CD1c-positive myeloid dendritic cell (primary cell): ENCODE data around the gene PLEKHA7.

Experiments
- DNase-seq: peaks from one replicate; pipeline ENCODE4 v3.0.0-alpha.2; 2016; ENCODE audit errors: extremely low spot score

The PLEKHA7 gene

DNA sequence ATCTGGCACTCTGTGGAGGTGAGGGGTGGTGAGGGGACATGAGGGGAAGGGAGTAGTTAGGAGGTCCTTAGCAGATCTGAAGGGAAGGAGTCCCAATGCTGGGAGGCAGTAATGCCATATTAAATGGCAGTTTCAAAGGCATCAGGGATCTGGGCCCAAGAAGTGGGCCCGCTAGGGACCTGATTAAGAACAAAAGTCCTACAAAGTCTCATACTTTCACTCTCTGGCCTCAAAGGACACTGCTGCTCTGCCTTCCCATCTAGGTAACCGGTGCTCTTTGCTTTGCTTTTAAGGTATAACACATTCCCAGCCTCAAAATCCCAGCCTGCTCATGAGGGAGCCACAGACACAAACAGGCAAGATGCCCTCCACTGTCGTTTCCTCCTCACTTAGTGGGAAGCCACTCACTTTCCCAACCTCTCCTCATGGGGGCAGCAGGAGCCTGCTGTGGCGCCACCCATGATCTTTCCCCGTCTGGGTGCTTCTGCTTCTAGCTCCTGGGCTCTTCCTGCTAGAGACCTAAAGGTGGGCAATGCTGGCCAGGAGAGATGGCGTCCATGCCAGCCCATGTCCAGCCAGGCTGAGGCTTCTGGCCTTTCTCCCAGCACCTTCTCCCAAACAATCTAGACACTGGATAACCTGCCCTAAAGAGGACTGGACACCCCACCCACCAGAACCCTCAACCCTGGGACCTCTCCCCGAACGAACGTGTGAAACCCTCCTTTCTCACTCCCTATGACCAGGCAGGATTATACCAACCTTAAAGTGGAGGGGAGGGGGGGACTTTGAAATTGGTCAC is 68.3 kb downstream of the PLEKHA7 start:
- DNase-seq = peak; percentile 38

DNA sequence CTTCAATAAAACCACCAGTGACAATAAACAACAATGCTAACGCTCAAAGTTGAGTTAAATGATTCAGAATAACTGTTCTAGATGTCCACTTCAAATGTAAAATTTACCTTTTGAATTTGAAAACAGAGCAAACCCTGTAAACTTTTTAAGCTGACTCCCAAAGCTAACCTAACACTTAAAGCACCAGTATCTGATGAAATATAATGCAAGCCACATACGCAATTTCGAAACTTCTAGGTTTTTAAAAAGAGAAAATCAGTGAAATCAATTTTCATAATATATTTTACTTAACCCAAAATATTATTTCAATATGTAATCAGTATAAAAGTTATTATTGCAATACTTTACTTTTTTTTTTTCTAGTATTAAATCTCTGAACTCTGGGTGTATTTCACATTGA is 71.3 kb downstream of the PLEKHA7 start:
- no peak for DNase-seq

DNA sequence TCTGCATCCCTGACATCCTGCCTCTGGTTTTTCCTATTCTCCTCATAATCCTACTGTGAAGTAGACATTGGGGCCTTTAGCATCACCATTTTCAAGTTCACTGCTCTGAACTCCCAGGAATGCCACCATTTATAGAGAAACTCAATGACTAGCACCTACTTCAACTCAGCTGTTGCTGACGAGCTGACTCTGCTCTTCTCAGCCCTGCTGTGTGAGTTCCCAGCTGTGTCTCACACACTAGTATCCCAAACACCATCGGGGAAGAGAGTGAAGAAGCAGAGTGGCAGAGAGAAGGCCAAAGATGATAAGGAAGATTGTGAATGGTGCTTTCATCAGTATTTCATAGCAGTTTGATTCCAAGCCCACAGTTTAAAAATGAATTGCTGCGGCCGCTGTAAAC is 71.9 kb downstream of the PLEKHA7 start:
- no peak for DNase-seq

DNA sequence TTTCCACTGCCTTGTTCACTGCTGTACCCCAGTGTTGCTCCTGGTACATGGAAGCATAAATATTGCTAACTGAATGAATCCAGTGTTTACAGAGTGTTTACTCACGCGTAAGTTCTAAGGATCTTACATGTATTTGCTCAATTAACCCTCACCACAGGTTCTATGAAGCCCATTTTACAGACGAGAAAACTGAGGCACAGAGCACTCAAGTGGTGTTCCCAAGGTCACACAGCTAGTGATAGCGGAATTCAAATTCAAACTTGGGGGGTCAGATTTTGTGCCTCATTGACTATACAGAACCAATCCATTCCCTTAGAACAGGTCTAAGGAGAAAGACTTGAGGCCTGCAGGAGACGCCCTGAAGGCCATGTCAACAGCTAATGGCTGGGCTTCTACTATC is 72.3 kb downstream of the PLEKHA7 start:
- DNase-seq = no peak

DNA sequence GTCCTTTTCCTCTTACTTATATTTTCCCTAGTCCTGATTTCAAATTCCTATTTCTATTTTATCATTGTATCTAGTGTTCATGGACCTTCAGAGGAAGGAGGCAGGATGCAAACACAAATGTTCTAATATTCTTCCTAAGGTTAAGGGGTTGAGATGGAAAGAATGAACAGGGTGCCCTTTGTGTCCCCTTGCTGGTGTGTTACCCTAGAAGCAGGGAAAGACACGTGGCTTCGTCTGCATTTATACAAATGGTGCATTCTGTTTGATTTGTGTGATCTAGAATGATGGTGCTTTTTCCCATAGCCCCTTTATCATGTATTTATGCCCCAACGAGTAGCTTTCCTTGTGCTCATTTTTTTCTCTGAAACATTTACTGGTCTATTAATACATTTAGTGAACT is 76.2 kb downstream of the PLEKHA7 start:
- DNase-seq = no peak

DNA sequence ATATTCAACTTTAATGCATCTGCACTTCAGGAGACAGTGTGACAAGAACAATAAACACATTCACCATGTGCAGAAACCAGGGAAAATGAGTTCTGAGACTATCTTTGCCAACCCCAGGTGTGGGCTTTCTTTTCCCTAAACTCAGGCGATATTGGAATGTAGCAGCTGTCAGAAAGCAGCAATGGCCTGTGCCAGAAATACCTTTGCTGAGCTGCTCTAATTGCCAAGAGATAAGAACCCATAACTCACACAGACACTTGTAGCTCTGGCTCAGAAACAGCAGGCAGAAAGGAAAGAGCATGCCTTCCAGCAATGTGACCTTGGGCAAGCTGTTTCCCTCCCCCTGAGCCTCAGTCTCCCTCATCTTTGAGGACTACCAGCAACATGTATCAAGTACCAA is 77.6 kb downstream of the PLEKHA7 start:
- DNase-seq = no peak

DNA sequence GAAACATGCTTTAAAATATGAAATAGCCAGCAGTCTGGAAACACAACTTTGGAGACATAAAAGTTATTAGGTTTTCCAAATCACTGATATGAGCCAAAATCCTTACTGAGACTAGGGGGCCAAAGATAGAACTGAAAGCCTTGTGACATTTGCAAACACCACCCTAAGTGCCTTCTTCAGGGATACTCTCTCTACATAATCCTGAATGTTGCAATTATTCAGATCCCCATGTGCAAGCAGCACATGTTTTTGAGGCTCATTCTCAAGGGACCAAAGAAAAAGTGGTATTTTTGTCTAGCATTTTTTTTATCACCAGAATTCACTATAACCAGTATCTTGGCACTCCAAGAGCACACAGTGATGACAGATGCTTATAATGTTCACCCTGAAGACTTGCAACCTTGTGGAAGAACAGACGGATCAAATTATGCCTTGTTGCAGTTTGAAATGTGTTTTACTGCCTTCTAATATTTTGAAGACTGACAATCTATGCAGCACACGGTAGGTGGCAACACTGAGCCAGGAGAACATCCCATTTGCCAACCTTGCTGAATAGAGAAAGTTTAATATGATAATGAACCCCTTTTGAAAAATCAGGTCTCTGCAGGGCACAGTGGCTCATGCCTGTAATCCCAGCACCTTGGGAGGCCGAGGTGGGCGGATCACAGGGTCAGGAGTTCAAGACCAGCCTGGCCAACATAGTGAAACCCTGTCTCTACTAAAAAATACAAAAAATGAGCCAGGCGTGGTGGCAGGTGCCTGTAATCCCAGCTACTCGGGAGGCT is 78.5 kb downstream of the PLEKHA7 start:
- peak; percentile 3 for DNase-seq

DNA sequence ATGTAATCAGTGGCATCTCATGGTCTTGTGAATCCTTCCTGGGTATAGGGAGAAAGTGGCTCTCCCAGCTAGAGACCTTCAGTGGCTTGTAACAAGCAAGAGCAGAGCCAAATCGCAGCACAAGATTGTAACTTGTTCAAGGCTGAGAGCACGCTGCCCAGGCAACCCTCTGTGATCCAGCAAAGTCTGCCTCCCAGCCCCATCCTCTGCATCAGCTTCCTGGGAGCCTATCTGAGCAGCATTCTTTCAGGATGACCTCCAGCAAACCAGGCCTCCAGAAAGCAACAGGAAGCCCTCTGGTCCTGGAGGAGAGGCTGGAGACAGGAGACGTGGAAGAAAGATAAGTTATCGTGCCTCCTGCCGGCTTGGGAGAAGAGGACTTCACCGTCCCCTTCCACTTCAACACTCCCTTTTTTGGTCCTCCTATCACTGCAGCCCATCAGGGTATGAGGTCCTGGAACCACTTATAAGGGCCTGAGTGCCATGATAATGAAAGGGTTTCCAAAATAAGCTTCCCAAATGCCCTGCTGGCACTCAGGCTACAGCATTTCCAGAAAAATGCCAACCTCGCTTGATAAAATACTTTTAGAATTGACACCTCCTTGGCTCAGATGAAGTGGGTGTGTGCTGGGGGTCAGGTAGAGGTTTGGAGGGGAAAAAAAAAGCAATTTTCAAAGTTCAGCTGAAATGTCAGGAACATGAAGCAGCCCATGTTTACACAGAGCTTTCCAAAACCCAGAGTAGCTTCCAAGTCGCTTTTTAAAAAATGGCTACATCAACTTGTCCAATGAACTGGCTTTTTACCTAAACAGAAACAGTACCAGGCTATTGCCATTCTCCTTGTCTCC is 80.2 kb downstream of the PLEKHA7 start:
- DNase-seq = no peak

DNA sequence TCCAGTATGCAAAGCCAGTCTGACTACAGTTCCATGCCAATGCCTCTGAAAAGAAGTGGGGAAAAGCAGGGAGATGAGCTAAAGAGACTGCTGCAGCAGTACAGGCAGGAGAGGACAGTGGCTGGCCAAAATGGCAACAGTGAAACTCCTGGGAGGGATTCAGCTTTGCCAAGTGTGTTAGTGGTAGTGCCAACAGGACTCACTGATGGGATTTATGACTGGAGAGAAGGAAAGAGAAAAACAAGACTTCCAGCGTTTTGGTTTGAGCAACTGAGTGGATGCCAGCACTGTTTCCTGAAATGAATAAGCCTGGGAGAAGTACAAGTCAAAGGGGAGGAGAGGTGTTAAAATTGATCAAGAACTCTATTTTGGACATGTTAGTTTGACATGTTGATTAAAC is 80.9 kb downstream of the PLEKHA7 start:
- no peak for DNase-seq

DNA sequence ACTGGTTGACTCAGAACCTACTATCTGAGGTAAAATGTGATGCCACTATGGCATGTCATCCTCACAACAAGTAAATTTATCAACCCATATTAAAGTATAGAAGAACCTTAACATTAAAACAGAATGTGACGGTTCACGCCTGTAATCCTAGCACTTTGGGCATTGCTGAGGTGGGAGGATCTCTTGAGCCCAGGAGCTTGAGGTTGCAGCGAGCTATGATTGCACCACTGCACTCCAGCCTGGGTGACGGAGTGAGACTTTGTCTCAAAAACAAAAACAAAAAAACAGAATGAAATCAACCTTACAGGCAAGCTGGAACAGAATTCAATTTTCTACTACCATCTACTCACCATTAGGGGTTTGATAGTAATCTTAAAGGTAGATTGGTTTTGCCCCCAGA is 86.2 kb downstream of the PLEKHA7 start:
- DNase-seq = no peak

DNA sequence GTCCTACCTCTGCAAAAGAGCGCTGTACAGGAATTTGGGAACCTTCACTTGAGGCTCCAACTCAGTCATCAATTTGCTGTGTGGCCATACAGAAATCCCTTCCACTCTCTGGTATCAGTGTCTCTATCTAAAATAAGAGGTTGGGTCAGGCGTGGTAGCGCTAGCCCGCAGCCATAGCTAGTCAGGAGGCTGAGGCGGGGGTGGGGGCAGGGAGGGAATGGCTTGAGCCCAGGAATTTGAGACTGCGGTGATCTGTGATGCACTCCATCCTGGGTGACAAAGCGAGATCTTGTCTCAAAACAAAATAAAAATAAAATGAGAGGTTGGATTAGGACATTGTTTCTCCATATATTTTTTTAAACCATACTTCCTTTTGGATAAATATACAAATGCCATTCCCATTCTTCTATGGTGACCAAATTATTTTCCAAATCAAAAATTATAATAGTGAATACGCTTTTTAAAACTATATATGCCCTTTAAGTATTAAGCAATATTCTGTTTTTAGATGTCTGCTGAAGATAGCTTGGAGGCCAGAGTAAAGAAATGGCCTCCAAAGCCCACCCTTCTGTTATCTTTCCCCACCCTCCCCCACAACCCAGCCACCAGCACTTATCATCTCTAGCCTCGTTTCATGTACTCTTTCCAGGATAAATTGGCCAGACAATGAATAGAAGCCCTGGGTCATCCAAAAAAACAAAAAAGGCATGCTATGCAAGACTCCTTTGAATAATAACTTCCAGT is 87.2 kb downstream of the PLEKHA7 start:
- no peak for DNase-seq

DNA sequence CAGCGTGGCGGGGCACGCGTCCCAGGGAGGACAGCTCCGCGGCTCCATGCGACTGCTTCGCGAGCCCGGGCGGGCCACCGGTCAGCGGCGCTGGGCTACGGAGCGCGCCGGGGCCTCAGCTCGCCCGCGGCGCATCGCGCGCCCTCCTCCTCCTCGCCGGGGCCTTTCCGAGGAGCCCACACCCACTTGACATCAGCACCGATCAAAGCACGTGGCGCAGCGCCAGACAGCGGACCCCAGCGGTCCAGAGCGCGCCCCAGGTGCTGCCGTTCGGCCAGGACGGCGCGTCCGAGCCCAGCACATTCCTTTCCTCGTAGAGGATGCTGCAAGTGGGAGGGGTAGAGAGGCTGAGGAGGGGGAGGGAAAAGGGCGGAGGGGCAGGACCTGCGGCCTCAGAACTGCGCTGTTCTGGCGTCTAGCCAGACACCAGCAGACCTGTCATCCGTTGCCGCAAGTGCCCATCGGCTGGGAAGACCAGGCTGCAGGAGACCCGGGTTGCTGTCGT is 88.6 kb downstream of the PLEKHA7 start:
- no peak for DNase-seq

DNA sequence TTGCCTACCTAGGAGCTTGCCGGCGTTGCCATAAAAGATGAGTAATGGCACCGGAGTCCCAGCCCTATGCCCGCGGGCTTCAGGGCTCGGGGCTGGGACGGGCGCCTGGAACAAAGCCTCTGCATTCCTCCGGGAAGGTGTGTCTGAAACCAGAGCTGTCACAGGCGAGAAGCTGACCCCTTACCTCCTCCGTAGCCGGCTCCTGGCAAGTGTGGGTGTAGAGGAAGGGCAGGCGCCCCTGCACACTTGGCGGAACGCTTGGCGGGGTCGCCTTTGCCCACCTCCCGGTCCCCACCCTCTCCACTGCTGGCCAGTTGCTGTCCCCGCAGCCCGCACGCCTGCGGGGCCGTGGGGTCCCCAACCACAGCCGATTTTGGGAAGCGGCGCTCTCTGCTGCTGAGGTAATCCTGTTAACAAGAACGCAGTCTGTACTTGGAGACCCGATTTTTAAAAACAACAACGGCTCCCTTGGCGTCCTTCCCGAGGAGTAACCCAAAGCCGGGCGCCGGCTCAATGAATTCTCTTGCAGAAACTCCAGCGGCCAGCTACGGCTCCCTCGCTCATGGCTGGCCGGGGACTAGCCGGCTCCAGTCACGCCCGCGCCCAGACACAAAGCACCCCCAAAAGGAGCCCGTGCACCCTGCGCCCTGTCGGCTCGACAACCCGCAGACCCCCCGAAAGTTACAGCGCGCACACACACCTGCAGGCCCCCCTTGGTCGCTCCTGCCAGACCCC is 89.2 kb downstream of the PLEKHA7 start:
- DNase-seq = no peak

DNA sequence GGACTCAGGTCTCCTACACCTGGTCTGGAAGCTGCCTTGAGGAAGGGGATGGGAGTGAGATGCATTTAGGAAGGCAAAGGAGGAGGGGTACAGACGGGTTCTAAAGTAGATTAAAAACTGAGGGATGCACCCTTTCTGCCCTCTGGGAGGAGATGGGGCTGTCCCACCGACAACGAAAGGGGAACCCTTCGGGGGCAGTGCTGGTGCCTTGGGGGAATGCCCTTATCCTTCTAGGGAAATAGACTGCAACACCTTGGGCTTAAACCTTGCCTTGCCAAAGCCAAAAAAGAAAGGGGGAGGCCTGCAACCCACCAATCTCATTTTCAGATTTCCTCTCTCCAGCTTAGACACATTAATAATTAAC is 89.8 kb downstream of the PLEKHA7 start:
- no peak for DNase-seq

DNA sequence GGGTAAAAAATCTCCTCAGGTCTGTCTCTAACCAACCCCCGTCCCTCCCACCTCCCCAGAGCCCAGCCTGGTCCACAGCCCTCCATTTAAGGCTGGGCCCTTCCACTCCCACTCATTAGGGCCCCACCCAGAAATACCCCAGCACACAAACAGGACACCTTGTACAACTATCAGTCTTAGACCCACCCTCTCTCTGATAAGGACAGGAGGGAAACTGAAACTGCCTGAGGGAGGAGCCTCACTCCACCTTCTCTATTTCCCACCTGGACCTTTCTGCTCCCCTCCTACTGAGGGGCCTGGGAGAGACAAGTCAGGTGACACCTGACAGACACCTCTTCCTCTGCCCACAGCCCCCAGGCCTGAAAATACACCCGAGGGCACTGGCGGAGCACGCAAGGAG is 90.2 kb downstream of the PLEKHA7 start:
- DNase-seq = no peak

DNA sequence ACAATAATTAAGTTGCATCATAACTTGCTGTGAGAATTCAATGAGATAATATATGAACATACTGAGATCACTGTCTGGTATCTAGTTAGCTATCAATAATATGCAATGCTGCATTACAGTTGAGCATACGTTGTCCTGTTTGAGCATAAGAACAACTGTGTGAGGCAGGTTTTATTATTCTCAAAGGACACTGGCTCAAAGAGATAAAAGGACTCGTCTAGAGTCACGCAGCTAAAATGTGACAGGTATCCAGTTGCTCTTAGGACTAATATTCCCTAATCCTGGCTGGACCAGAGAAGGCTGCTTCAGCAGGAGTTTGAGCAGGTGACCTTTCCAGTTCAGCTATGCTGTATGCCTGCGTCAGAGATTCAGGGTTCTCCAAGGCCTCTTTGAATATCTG is 92.5 kb downstream of the PLEKHA7 start:
- DNase-seq = no peak

DNA sequence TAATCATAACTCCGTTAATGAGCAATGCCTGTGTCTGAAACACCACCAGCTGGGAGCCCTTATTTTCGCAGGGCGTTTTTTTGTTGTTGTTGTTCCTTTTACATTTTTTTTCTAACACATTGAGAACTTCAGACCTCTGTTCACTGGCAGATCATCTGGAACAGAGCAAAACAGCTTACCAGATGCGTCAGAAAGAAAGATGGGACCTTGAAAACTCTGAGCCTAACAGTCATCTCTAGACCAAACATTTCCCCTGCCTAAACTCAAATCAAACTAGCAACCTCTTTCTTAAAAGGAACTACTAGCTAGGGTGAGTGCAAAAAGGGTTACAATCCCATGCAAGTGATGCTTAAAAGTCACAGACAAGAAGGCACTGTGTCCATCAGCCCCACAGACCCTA is 93.2 kb downstream of the PLEKHA7 start:
- DNase-seq = no peak

DNA sequence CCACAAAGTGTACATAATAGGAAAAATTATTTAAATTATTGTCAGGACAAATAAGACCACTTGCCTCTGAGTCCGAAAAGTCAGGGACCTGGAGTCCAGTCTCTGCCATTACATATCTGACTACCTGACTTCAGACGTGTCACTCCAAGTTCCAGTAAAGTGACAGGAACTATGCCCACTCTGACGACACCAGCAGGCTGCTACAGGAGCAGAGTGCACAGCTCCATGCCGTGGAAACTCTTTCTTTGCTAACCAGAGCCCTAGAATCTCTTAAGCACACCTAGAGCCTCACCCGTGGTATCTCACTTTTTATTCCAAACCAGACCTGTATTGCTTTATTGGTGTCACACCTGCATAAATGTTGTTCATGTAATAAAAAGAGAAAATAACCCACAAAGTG is 93.7 kb downstream of the PLEKHA7 start:
- no peak for DNase-seq

DNA sequence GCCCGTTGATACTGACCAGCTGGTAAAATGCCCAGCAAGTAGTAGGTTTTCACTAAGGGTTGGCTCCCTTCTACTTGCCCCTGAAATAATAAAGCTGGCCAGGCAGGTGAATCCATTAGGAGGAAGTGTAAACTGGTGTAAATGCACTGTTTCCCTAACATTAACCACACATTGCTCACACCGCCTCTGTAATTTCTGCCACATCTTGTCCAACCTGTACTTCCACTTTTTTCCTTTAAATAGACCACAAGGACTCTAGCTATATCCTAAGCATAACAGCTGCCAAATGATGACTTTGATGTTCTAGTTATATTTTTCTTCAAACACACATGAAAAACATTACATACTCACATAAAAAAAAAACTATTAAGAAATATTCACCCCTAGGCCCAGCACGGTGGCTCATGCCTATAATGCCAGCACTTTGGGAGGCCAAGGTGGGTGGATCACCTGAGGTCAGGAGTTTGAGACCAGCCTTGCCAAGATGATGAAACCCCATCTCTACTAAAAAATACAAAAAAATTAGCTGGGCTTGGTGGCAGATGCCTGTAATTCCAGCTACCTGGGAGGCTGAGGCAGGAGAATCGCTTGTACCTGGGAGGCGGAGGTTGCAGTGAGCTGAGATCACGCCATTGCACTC is 95.6 kb downstream of the PLEKHA7 start:
- DNase-seq = peak; percentile 12

DNA sequence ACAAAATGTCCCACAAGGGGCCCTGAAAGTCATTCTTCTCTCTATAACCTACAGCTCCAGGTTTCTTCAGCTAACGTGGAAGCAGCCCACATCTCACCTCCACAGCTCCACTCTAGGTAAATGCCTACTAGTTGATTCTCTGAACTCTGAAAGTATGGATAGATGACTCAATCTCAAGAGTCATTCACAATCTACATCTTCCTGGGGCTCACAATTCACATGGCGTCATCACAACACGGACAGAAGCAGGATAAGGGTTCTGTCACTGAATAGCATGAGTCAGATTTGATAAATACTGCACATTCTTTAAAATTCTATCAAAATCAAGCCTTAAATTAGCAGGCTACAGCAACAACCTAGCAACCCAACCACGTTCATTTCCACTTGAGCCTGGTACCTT is 96.3 kb downstream of the PLEKHA7 start:
- DNase-seq = no peak
